LNCAP (cell line): ENCODE measurements around the gene PI4KA.
A peak's percentile ranks its signal among the peaks of the same experiment; 100 is the strongest.

ENCODE experiments used
- CTCF ChIP-seq: fragments of 450-650 bp; IDR thresholded peaks from 2 replicates; pipeline ENCODE4 v1.5.1; 2017; ENCODE audit warnings: mild to moderate bottlenecking

PI4KA gene

GRCh38 chr22:20782083-20782482 lies 76.5 kb downstream of the PI4KA start:
- no peak for TF ChIP-seq CTCF

GRCh38 chr22:20781272-20781990 lies 77.2 kb downstream of the PI4KA start:
- TF ChIP-seq CTCF: no peak

- TF ChIP-seq CTCF: no peak
Measured at GRCh38 chr22:20779818-20780158, 78.8 kb downstream of the PI4KA start.

DNA sequence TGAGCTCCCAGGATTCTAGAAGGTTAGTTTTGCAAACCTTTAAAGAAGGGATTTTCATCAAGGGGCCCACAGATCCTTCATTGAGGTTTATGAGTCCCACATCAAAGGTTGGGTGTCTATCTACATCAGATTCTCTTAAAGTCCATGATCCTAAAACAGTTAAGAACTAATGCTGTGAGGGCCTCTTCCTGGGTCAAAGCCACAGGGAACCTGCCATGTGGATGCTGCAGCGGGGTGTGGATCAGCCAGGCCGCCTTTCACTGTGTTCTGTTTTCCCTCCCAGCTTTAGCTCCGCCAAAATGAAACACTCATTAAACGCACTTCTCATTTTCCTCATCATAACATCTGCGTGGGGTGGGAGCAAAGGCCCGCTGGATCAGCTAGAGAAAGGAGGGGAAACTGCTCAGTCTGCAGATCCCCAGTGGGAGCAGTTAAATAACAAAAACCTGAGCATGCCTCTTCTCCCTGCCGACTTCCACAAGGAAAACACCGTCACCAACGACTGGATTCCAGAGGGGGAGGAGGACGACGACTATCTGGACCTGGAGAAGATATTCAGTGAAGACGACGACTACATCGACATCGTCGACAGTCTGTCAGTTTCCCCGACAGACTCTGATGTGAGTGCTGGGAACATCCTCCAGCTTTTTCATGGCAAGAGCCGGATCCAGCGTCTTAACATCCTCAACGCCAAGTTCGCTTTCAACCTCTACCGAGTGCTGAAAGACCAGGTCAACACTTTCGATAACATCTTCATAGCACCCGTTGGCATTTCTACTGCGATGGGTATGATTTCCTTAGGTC lies 79.4 kb downstream of the PI4KA start:
- TF ChIP-seq CTCF: no peak

DNA sequence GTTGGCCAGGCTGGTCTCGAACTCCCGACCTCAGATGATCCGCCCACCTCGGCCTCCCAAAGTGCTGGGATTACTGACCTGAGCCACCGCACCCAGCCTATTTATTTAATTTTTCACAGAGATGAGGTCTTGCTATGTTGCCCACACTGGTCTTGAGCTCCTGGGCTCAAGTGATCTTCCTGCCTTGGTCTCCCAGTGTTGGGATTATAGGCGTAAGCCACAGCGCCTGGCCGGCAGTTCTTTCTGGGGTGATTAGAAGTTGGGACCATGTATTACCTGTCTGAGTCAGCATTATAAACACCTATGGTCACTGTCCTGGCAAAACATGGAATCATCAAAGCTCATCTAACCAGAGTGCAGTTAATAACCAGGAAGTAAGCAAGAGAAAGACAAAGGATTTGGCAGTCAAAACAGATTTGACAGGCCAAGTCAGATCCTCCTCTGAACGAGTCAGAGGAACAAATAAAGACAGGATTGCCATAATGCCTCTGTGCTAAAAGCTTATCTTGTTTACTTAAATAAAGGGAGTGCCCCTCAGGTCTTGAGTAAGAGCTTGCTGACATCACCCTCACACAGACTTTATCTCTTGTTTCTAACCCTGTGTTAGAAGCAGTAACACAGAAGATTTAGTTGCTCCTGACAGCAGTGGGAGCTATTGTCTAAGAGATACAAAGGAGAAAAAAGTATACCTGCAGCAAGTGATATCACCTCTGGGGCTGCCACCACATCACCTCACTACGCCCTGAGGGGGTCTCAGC lies 81.0 kb downstream of the PI4KA start:
- TF ChIP-seq CTCF: peak; percentile 44; the same call in 1 of the 2 replicates

- TF ChIP-seq CTCF: no peak
Measured at GRCh38 chr22:20776624-20777405, 81.8 kb downstream of the PI4KA start.

GRCh38 chr22:20775342-20775895 lies 83.2 kb downstream of the PI4KA start:
- TF ChIP-seq CTCF: no peak
